Skin of body (tissue), 2 donors: ENCODE measurements around the gene FGF8. TPM values are rescaled to one million over a fixed set of nuclear protein-coding genes. Genes with fewer than 3 reads are reported as not detected.
"Not testable (repeated sequence)": the region's sequence is repeated elsewhere in the genome, so short reads cannot be mapped to it uniquely, and the experiment has no call there.

Experiments
- DNase-seq: peaks from one replicate; lab custom pipeline; 2025; lab: John Stamatoyannopoulos, UW
- total RNA-seq: library from RNA; depleted of rRNA; stranded (reverse); fragments of >200 nt; gene quantifications from one replicate; pipeline ENCODE4 v1.2.3, GENCODE V29; 2014

FGF8 gene, protein sequence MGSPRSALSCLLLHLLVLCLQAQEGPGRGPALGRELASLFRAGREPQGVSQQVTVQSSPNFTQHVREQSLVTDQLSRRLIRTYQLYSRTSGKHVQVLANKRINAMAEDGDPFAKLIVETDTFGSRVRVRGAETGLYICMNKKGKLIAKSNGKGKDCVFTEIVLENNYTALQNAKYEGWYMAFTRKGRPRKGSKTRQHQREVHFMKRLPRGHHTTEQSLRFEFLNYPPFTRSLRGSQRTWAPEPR
- total RNA-seq, result not detected

DNA sequence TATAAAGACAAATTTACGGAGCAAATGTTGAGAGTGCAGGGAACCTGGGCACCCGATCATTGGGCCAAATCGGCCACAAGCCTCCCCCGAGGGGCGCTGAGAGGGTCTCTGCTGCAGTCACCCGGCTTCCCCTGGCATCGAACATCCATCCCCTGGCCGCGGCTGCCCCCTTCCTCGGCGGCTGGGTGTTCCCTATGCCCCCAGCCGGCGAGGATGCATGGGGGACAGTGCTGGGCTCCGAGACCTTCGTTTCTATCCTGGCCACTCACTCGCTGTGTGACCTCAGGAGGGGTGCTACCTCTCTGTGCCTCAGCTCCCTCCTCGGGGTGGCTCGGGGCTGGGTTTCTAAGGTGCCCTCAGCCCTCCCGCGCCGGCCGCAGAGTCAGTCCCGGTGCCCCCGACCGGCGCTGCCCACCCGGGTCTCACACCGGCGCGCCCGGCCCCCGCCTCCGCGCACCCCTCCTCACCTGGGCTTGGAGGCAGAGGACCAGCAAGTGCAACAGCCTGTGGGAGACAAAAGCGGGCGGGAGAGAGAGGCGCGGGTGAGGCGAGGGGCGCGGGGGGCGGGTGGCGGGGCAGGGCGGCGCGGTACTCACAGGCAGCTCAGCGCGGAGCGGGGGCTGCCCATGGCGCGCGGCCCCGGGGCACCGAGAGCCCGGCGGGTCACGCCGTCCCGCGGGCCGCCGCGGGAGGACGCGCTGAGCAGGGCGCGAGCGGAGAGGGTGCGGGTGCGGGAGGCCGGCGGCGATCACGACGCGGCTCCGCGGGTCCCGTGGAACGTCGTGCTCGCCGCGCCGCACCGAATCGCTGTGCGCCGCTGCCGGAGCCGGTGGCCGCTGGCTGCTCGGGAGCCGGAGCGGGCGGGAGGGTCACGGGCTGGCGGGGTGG, at the start of gene FGF8:
FGF8 (minus strand) TSS at position 842 of the 888 bp plus-strand sequence; CDS start at position 628, 214 bp downstream.
- no peak for DNase-seq

DNA sequence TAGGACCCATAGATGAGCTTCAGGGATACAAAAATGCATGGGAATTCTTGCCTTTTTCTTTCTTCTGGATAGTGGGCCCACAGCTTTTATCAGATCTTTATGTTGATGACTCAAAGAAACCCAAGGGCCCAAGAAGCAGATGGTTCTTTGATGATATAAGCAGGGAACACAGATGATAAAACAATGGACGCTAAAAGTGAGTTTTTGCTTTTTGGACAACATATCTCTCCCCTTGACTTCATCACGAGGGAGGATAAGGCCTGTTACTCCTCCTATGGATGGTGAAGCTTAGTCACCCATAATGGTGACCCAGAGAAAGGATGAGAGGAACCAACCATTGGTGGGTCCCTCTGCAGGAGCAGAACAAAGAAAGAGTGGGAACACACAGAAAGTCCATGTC, 48.8 kb upstream of the FGF8 start:
- DNase-seq, result no peak

DNA sequence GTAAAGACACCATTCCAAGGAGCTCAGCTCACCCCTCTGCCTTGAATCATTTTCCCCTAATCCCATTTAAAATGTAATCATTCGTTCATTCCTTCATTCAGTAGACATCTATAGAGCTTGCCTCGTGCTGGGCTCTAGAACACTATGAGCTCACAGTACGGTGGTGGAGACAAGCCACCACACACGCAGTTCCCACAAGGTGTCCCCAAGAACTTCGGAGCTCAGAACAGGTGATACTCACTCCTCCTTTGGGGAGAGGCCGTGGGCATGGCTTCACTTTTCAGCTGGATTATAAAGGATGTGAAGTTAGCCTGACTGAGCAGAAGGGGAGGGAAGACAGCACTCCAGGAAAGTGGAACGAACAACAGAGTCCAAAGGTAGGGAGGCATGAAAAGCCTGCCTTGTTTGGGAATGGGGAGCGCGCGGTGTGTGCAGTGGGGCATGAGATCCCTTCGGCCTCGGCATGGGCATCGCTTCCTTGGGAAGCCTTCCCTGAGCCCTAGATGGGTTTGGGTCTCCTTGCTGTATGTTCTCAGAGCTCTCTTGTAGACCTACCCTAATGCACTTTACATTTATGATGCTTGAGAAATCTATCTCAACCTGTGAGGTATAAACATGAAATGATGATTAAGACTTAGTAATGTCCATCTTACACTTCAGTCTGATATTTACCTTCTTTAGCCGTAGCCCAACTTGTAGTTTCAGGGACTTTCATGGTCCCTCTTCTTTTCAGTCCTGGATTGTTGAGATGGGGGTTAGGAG, 43.1 kb upstream of the FGF8 start:
- DNase-seq, result no peak

DNA sequence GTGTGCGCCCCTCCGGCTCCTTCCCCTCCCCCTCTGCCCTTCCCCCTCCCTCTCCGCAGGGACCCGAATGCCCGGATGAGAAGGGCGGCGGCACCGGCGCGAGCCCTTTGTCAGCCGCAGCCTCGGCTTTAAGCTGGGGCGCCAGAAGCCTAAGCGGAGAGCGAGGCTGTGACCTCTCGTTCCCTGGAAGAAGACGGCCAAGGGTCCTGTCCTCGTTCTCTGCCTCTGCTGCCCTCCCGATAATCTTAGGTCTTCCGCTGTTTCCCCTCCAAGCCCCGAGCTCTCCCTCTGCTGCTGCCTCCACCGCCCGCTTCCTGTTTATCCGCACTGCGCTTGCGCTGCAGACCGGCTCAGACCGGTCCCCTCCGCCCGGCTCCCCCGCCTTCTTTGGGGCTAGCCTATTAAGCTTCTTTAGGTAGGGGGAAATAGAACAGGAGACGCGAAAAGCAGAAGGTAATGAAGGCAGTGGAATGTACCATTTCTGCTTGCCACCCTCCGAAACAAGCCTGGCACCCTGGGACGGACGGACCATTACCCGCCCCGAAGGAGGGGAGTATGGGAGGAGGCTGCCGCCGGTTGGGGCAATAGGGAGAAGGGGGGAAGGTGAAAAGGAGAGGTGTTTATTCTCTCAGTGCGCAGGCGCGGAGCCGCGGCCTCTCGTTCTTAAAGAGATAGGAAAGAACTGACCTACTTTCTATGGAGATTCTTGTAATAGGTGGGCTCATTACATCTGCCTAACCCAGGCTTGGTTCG, 42.4 kb upstream of the FGF8 start, which contains the start of gene OGA:
OGA (minus strand) TSS at position 326 of the 753 bp plus-strand sequence. CDS start 422 bp downstream, outside the sequence.
- DNase-seq, result peak; percentile 99

DNA sequence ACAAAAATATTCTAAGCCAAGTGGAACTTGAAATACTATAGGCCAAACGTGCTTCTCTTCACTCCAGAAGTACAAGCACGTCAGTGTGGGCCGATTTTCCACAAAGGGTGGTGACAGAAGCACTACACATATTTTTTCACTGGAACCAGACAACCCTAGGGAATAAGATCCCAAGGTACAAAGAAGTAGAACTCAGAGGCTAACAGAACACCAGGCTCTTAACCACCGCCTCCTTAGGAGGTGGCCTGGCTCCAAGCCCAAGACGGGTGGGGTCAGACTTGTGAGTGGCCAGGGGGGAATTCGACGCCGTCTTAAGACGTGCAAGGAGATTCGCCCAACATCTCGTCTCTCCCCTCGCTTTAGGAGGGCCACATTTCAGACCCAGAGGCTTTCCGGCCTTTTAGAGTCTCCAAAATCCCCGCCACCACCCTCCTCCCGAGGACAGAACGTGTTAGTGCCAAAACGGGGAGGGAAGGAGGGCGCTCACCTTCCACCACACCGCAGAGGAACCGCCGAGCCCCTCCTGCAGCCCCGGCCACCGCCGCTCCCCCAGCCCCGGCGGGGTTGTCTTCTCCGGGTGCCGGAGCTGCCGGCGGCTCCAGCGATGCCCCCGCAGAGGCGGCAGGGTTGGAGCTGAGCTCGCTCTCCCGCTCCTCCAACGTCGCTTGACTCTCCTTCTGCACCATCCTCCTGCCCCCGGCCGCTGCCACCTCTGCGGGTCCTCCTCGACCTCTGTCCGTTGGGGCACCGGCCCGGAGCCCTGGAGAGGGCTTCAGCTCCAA, 41.6 kb upstream of the FGF8 start:
- peak; percentile 88 for DNase-seq

DNA sequence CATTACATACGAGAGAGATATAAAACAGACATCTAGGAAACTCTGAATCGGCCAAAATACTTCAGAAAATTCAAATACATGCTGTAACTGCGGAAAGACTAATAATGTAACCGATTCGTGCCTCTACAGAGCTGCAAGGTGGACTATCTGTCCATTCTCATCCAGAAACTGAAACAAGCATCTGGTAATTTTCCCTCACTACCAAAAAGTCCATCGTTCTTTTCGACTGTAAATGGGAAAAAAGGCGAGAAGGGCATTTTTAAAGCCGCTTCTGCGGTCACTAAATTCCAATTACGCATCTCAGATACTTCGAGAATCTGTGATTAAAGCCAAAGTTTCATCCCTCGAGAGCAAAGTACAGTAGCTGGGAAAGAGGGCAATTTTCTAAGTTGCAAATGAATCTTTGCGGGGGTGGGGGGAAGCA, 41.0 kb upstream of the FGF8 start:
- no peak for DNase-seq

DNA sequence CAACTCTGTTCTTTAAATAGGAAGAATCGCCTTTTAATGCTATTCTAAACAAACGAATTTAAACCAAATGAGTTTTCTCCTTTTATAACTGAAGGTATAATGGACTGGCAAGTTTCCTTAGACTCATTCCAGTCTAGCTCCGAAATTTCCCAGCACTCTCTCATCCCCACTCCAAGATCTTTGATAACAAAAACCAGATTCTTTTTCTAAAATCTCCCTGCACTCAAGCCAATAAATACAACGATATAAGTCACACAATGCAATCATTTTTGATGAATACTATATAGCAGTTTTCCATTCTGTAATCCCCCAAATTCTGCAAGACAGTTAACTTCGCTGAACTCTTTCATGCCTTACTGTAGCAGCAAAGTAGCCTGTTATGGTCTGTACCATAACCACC, 40.5 kb upstream of the FGF8 start:
- peak; percentile 46 for DNase-seq

DNA sequence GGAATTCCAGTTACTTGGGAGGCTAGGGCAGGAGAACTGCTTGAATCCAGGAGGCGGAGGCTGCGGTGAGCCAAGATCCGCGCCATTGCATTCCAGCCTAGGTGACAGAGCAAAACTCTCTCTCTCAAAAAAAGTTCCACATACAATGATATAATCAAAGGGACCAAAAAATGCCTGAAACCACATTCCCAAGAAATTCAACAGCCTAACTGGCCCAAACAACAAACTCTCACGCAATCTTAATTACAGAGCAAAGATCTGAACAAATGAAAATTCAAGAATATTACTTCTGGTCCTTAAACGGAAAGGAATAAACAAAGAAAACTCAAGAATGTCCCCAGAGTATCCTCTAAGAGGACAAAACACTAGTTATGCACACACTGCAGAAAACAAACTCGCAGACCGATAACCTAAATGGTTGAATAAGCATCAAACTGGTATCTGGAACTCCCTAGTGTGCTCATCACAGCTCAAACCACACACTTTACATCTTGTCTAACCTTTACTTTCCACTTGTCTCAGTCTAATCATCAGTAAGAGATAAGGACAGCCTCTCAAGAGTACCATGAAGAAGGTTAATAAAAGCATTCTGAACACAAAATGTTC, 38.7 kb upstream of the FGF8 start:
- DNase-seq, result no peak

DNA sequence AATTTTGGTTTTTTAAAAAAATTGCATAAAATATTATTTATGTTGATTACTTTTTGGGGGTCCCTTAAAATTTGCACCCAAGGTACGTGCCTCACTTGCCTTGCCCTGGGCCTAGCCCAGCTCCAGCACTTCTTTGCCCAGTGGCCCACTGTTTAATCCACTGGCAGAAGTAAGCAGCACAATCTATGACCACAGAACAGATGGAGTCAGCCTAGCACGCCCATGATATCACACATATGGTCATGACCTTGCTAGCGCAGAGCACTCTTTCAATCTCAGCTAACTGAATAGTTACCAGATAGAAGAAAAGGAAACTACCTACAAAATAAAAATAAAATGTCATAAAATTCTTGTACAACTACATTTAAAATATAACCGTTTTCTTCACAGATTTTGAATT, 36.7 kb upstream of the FGF8 start:
- no peak for DNase-seq

DNA sequence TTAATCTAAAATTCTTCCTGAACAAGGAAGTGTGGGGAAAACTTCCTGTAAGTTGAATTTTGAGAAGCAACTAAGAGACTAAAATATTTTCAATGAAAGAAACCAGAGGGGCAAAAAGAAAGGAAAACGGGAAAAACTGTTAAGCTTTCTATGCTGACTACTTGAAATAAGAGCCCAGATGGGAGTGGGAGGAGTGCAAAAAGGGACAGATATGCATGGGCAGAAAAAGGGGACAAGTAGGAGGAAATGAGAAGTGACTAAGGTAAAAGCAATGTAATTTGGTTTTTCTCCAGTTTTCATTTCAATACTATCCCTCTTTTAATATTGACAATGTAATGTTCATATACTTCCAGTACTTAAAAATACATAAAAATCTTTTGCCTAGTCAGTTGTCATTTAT, 31.2 kb upstream of the FGF8 start:
- no peak for DNase-seq

DNA sequence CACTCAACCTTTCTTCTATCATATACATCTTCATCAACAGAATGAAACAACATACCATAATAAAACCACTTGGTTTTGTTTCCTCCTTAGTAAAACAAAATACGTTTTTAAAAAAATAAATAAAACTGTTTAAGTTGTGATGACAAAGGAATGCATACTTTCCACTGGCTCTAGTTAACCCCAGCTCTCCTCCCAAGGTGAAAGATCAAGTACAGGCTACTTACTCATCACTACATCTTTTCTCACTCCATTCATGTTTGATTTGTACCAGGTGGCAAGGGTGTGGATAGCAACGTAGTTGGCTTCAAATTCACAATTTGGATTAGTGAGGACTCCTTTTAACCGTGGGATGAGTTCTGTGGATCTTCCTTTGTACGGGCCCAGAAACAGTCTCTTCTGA, 27.6 kb upstream of the FGF8 start:
- DNase-seq, result no peak

DNA sequence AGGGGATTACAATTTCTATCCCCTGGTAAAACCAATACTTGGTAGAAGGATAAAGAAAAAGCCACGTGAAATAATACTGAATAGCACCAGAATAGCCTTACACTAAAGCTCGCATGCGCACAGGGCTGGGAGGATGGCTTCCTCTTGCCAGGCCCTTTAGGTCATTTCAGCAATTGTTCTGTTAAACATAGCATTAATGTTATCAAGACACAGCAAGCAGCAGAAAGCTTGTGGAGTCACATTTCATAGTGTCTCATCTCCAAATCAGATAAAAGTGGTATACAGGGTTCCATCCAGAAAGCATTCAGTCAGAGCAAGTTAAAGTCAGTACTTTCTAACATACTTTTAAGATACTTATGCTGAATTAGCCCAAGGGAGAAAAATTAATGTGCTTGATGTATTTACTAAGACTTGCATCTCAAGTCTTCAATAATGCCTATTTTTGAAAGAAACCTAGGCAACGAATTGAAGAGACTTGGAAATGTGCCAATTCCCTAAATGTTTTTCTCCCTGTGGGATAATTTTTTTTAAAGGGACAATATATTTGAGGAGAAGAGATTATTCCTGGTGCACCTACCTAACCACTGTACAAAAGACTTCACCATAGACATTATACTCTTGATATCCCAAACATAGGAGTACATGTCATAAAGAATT, 21.6 kb upstream of the FGF8 start:
- DNase-seq, result no peak

DNA sequence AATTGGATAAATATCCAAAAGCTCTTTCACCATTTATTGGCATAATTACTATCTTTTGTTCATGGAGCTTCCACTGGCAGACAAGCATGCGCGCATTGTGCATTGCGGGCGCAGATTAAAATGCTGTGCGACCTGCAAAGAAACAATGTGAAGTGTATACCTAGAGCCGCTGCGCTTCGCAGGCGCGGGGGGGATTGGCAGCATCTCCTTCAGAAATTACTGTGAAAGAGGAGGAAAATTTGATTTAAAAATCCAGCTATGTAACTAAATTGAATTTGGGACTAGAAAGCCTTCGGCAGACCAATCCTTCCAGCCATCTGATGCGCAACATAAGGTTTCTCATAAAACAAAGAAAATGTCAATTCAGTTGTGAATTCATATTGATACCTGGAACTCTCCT, 17.6 kb upstream of the FGF8 start:
- DNase-seq, result no peak

DNA sequence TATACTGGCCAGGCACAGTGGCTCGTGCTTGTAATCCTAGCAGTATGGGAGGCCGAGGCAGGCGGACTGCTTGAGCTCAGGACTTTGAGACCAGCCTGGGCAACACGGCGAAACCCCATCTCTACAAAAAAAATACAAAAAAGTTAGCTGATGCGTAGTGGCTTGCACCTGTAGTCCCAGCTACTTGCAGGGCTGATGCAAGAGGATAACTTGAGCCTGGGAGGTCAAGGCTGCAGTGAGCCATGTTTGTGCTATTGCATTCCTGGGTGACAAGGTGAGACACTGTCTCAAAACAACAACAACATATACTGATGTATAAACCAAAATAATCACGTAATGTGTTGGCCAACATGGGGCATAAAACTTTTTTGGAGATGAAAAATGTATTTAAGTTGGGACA, 13.8 kb upstream of the FGF8 start:
- DNase-seq, result no peak

DNA sequence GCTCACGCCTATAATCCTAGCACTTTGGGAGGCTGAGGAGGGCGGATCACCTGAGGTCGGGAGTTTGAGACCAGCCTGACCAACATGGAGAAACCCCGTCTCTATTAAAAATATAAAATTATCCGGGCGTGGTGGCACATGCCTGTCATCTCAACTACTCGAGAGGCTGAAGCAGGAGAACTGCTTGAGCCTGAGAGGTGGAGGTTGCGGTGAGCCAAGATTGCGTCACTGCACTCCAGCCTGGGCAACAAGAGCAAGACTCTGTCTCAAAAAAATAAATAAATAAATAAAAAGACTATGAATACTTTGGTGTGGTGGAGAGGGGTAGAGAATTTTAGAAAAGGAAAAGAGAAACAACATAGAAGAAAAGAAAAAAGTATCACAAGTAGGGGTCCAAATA, 13.3 kb upstream of the FGF8 start:
- DNase-seq, result not testable (repeated sequence)

DNA sequence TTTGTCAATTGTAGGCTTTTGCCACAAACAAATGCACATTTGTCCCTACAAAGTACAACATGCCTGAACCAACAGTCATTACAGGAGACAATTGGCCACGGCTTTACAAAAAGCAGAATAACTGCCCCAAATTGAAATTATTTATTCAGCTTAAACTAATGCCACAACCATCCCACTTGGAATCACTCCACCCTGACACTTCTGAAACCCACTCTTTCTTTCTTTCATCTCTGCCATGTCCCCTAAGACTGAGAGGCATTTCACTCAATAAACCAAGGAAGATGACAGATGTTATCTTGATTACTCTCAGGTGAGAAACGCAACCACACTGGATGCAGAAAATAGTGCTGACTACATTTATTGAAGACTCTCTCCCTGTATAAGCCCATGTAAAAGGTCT, 9.9 kb upstream of the FGF8 start:
- no peak for DNase-seq

DNA sequence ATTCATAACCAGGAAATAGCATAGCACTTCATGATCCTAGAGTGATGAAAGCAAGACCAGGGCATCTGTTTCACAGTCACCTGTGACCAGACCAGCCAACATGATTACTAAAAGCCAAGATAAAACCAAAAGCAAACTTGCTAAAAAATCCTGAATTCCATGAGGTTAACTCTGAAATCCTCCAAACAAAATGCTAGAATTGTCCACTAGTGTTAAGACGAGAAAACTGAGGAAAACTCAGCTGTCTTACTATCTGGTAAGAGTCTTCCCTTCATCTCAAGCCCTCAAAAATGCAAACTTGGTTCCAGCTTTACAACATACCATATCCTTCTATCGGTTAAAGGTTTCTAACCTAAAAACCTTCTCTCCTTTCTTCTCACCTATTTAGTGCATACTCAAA, 8.6 kb upstream of the FGF8 start:
- DNase-seq, result no peak

DNA sequence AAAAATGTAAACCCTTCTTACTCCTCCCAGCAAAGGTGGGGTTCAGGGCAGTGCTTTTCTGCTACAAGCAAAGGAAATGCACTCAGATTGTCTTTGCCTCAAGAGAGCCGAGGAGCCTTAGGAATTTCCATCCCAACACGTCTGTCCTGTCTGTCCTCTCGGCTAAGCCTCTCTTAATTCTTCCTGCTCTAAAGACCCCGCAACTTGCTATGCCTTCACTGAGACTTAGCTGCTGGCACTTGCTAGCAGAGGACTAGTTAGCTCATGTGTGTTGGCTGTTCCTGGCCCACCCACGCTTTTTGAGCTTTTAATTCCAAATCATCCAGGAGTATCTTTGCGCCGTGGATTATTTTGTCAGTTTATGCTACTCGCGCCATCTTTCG, 7.8 kb upstream of the FGF8 start:
- no peak for DNase-seq
